Glutamatergic neuron (in vitro differentiated cells): Measurements from ENCODE around the gene RAP2A. TPM values are rescaled to one million over a fixed set of nuclear protein-coding genes. Genes with fewer than 3 reads are reported as not detected.

ENCODE experiments used
- DNase-seq: peaks from one replicate; pipeline ENCODE4 v3.0.0; 2022
- H3K27ac Mint-ChIP-seq: one replicate; pipeline ENCODE4 v1.8.0; 2020; ENCODE audit warnings: mild to moderate bottlenecking, mixed read lengths, inconsistent platforms; ENCODE audit not compliant: unreplicated experiment
- H3K27me3 Mint-ChIP-seq: one replicate; pipeline ENCODE4 v1.8.0; 2020; ENCODE audit warnings: mild to moderate bottlenecking, moderate library complexity, mixed read lengths, inconsistent platforms; ENCODE audit not compliant: unreplicated experiment
- H3K36me3 Mint-ChIP-seq: one replicate; pipeline ENCODE4 v1.8.0; 2020; ENCODE audit warnings: mild to moderate bottlenecking, mixed read lengths, inconsistent platforms; ENCODE audit not compliant: unreplicated experiment
- H3K4me1 Mint-ChIP-seq: one replicate; pipeline ENCODE4 v1.8.0; 2020; ENCODE audit warnings: mild to moderate bottlenecking, low read depth, mixed read lengths, inconsistent platforms; ENCODE audit not compliant: unreplicated experiment
- H3K4me3 Mint-ChIP-seq: one replicate; pipeline ENCODE4 v1.8.0; 2020; ENCODE audit warnings: mild to moderate bottlenecking, mixed read lengths, inconsistent platforms; ENCODE audit not compliant: unreplicated experiment
- H3K9me3 Mint-ChIP-seq: one replicate; pipeline ENCODE4 v1.8.0; 2020; ENCODE audit warnings: mild to moderate bottlenecking, moderate library complexity, mixed read lengths, inconsistent platforms; ENCODE audit not compliant: unreplicated experiment
- CTCF ChIP-seq: fragments of 200-600 bp; sonication (generic); IDR thresholded peaks from one replicate; pipeline ENCODE4 v1.5.0; 2021; ENCODE audit not compliant: partially characterized antibody, unreplicated experiment
- total RNA-seq: library from RNA; stranded (reverse); fragmentation: NEBNext Ultra II Directional; extraction: Animal tissue kit (Norgen Biotek cat#: 25700); gene quantifications from one replicate; pipeline ENCODE4 v1.2.1, GENCODE V29; 2021; ENCODE audit not compliant: unreplicated experiment

The RAP2A gene
- total RNA-seq, 1 donor from 2014 or later = 51.2 TPM

GRCh38 chr13:97483465-97483864 is 49.5 kb downstream of the RAP2A start:
- Mint-ChIP-seq H3K27me3 (peaks cover 1% of the 10 kb centered on the region), H3K4me3 (no peak overlapping the region), H3K9me3 (no peaks in the 10 kb centered on the region), H3K4me1 (no peaks in the 10 kb centered on the region), H3K36me3 (no peaks in the 10 kb centered on the region), H3K27ac (no peak overlapping the region)
- no peak for DNase-seq
- no peak for TF ChIP-seq CTCF

GRCh38 chr13:97484301-97484700 is 50.3 kb downstream of the RAP2A start:
- Mint-ChIP-seq H3K36me3 (no peaks in the 10 kb centered on the region), H3K4me1 (no peaks in the 10 kb centered on the region), H3K9me3 (no peaks in the 10 kb centered on the region), H3K27ac (no peak overlapping the region), H3K27me3 (peaks cover 1% of the 10 kb centered on the region), H3K4me3 (no peak overlapping the region)
- DNase-seq = no peak
- no peak for TF ChIP-seq CTCF

- Mint-ChIP-seq H3K9me3 (no peaks in the 10 kb centered on the region), H3K27me3 (peaks cover 1% of the 10 kb centered on the region), H3K4me1 (no peaks in the 10 kb centered on the region), H3K4me3 (no peak overlapping the region), H3K36me3 (no peaks in the 10 kb centered on the region), H3K27ac (no peak overlapping the region)
- DNase-seq = no peak
- no peak for TF ChIP-seq CTCF
Observed at GRCh38 chr13:97485320-97485719, 51.4 kb downstream of the RAP2A start.

GRCh38 chr13:97490702-97491307 is 56.8 kb downstream of the RAP2A start:
- no peaks in the 10 kb centered on the region for H3K4me1 Mint-ChIP-seq
- H3K4me3 Mint-ChIP-seq = no peak overlapping the region
- no peaks in the 10 kb centered on the region for H3K36me3 Mint-ChIP-seq
- peaks cover 2% of the 10 kb centered on the region for H3K9me3 Mint-ChIP-seq
- no peak for DNase-seq
- no peak overlapping the region for H3K27ac Mint-ChIP-seq
- no peak for TF ChIP-seq CTCF
- H3K27me3 Mint-ChIP-seq = peaks cover 3% of the 10 kb centered on the region

GRCh38 chr13:97491452-97491851 is 57.5 kb downstream of the RAP2A start:
- Mint-ChIP-seq H3K9me3 (peaks cover 2% of the 10 kb centered on the region), H3K4me1 (no peaks in the 10 kb centered on the region), H3K36me3 (no peaks in the 10 kb centered on the region)

More at GRCh38 chr13:97491452-97491851, 57.5 kb downstream of the RAP2A start:
- Mint-ChIP-seq H3K27me3 (peaks cover 3% of the 10 kb centered on the region), H3K4me3 (no peak overlapping the region), H3K27ac (no peak overlapping the region)
- DNase-seq = no peak
- no peak for TF ChIP-seq CTCF
